ENCODE results near the gene C1orf115.
"Not testable (repeated sequence)": the region's sequence is repeated elsewhere in the genome, so short reads cannot be mapped to it uniquely, and the experiment has no call there.

Gene C1orf115

DNA sequence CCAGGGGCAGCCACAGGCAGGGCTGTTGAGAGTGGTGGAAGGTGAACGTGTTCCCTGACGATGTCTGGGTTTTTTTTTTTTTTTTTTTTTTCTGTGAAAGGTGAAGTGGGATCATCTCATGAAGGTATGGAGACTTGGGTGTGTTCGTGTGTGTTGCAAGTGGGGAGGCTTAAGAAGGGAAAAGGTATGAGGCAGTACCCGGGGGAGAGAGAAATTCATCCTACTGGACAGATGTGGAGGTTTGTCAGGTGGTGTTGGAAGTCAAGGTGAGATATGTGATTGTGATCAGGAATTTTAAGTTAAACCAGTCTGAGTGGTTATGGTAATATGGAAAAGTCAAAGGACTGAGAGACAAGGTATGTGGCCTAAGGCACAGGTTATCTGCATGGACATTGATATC is 5.3 kb downstream of the C1orf115 start:
- DNase-seq, result no peak

- DNase-seq, result no peak
Observed at GRCh38 chr1:220696226-220696862, 6.2 kb downstream of the C1orf115 start.

GRCh38 chr1:220696863-220697231 is 6.7 kb downstream of the C1orf115 start:
- DNase-seq, result peak; percentile 76

DNA sequence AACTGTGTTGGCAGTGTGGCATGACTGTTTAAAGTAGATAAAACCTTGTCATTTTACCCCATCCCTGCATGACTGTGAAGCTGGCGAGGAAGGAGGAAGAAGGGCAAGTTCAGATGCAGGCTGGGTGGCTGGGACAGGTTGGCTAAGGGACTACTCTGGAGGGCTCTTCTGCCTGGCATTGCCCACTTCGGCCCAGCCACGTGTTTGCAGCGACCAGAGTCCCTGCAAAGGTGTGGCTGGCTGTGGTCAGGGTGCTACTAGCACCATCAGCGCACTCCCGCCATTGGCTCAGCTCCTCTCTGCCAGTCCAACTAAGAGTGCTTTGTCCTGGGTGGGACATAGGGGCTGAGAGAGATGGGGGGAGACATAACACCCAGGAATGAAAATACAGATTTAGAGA is 7.2 kb downstream of the C1orf115 start:
- DNase-seq, result no peak

DNA sequence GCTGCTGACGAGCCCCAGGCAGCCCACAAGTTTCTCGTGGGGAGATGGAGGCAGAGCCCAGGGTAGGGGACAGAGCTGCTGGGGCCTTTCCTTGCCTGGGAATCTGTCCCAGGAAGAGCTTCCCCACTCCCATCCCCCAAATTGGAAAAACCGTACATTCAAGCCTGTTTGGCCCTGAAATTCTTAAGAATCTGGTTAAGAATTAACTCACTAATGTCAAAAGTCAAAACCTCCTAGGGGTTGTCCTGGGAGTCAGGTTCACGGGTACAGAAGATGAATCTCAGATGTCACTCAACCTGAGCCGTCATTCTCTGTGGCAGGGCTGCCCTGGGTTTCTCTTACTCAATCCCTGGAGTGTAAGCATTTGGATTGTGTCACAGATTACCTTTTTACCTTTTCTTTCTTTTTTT is 8.4 kb downstream of the C1orf115 start:
- DNase-seq, result no peak

DNA sequence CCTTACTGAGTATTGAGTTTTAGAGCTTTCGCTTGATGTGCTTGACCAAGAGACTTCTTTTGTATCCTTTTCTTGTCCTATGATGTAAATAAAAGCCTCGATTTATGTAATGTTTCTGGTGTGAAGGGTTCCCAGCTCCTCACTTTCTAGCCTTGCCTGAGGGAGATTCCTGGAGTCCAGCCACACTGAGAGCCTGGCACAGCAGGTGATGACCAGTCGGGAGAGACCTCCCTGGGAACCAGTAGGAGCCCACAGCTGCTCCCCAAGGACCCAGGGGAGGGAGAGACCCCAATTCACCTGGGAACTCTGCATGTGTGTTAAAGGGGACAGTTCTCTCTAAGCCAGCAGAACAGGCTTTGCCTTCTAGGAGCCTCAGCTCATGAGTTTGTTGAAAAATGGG is 8.9 kb downstream of the C1orf115 start:
- no peak for DNase-seq

- DNase-seq, result no peak
Observed at GRCh38 chr1:220700556-220701179, 10.5 kb downstream of the C1orf115 start.

GRCh38 chr1:220701974-220702373 is 11.8 kb downstream of the C1orf115 start:
- no peak for DNase-seq

- no peak for DNase-seq
Observed at GRCh38 chr1:220702733-220703270, 12.6 kb downstream of the C1orf115 start.

DNA sequence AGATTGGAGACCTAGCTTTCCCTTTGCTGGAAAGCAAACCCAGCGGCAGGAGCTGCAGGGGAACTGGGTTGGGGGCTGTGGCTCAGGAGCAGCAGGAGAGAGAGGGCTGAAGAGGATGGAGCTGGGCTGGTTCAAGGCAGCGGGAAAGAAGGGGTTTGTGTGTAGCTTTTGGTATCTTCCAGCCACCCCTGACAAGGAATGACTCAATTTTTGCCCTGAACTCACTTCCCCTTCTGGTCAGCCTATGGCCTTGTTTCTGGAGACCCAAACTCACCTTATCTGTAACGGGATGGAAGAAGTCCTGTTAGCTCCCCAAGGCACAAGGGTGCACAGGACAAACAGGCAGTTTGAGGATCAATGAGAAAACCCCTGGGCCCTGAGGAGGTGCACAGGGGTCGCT is 13.1 kb downstream of the C1orf115 start:
- no peak for DNase-seq

DNA sequence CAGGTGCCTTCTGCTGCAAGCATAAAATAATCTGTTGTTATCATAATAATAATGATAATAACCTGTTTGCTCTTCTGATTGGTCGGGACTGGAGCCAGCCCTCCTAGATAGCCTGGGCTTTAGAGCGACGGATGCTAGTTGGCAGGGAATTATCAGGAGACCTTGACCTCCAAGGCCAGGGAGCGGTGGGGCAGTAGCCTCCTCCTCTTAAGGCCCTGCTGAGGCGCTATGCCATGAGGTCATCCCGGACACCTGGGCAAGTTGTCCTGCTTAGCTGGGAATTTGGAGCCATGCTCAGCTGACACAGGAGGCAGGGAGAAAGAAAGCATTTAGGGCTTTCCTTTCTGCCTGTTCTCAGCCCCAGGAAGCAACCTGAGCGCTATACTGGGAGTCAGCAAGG is 15.6 kb downstream of the C1orf115 start:
- DNase-seq, result no peak

DNA sequence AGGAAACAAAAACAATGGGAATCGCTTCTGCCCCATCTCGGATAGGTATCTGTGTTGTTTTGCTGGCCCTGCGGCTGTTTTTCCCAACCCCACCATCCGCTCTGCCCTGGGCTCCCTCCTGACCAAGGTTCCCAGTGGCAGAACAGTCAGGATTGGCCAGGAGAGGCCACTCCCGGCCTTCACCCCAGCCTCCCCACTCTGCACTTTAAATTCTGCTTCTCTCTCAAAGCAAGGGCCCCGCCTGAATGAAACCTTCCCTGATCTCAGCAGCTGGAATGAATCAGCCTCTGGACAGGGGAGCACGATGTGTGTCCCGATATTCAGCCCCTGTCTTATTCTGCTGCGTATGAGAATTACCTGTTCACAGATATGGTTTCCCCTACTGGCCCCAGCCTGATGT is 16.3 kb downstream of the C1orf115 start:
- DNase-seq, result no peak

DNA sequence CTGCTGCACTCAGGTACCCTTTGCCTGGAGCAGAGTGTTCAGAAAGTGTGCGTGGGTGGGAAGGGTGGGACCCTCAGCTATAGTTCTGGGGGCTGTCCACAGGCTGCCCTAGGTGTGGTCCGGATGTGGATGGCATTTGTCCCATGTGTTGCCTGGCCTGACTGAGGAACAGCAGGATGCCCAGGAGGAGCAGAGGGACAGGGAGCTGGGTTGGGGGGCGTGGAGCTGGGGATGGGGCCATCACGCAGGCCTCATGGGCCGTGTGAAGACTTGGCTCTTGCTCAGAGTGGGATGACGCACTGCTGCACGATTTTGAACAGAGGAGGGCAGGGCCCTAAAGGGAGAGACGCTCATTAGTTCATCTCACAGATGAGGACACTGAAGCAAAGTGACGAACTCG is 17.0 kb downstream of the C1orf115 start:
- DNase-seq, result no peak

DNA sequence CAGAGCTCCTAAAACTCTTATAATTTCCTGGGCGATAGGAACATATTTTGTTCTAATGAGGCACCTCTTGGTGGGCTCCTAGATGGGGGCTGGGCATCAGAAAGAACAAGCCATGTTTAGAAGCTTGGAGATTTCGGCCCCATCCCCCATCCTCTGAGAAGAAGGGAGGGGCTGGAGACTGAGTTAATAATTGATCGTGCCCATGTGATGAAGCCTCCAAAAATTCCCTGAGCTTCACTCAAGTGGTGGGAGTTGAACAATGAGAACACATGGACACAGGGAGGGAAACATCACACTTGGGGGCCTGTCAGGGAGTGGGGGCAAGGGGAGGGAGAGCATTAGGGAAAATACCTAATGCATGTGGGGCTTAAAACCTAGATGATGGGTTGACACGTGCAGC is 18.1 kb downstream of the C1orf115 start:
- DNase-seq, result no peak

- DNase-seq, result no peak
Observed at GRCh38 chr1:220708936-220709801, 19.0 kb downstream of the C1orf115 start.

GRCh38 chr1:220710333-220710732 is 20.2 kb downstream of the C1orf115 start:
- no peak for DNase-seq

DNA sequence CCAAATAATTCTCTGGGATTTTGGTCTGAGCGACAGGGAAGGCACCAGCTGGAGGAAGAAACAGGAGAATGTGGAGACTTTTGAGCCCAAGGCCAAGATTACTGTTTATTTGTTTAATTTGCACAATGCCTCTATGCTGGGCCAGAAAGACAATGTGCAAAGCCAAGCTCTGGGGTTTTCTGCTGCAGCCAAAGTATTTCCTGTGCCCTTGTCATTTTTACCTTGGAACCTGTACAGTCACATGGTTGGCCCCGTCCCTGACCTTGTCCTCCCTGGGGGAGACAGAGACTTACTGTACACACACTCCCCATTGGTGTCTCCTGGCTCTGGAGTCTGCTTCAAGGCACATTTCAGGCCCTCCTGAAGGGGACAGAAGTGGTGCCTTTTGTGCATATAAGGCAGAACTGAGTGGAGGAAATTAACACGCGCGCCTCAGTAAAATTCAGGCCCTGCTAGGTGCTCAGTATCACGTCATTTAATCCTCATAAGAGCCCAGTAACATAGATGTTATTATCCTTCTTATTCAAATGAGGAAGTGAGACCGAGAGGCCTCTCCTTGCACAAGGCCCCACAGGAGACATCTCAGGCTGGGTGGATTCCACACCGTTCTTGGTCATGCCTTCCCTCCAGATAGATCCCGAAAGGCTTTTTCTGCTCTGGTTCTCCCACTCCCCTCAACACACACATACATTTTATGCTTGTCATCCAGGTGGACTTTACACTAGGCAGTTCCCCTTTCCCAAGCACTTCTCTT is 21.1 kb downstream of the C1orf115 start:
- DNase-seq, result no peak

GRCh38 chr1:220715986-220716385 is 25.8 kb downstream of the C1orf115 start:
- not testable (repeated sequence) for DNase-seq

- no peak for DNase-seq
Observed at GRCh38 chr1:220717800-220718640, 27.9 kb downstream of the C1orf115 start.

DNA sequence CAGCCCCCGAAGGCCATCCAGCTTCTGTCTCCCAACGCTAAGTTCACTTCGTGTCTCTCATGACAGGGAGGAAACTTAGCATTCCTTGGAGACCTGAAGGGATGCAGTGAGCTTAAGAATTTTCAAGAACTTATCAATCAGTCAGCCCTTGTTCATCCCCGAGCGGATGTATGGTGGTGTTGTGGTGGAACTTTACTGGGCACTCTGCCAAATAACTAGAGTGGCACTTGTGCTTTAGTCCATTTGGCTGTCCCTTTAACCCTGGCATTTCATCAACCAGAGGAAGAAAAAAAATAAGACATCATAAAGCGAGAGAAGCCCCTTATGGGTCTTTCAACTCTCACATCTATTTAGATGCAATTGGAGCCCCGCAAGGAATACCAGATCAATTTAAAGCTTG is 31.1 kb downstream of the C1orf115 start:
- not testable (repeated sequence) for DNase-seq

- DNase-seq, result no peak
Observed at GRCh38 chr1:220726634-220727033, 36.5 kb downstream of the C1orf115 start.

GRCh38 chr1:220727519-220727918 is 37.4 kb downstream of the C1orf115 start:
- DNase-seq, result no peak
